AG08395 (cell line): ENCODE measurements around the gene CCDC192.
"Not testable (repeated sequence)": the region's sequence is repeated elsewhere in the genome, so short reads cannot be mapped to it uniquely, and the experiment has no call there.

Source experiments
- DNase-seq: peaks from one replicate; pipeline ENCODE4 v3.0.0; 2012; ENCODE audit warnings: mixed read lengths, low spot score

Gene CCDC192

GRCh38 chr5:127702926-127703561, at the start of gene CCDC192:
Gene CCDC192, plus strand, starts transcription at chr5:127703391. Its CDS starts 55 bp downstream, at chr5:127703446.
- DNase-seq = no peak

- no peak for DNase-seq
Observed at GRCh38 chr5:127656825-127657224, 46.4 kb upstream of the CCDC192 start.

- DNase-seq = no peak
Observed at GRCh38 chr5:127660047-127660733, 43.0 kb upstream of the CCDC192 start.

GRCh38 chr5:127664093-127664492, 39.1 kb upstream of the CCDC192 start:
- DNase-seq = no peak

GRCh38 chr5:127665641-127666040, 37.5 kb upstream of the CCDC192 start:
- no peak for DNase-seq

- DNase-seq = no peak
Observed at GRCh38 chr5:127666043-127666716, 37.0 kb upstream of the CCDC192 start.

GRCh38 chr5:127667926-127668325, 35.3 kb upstream of the CCDC192 start:
- no peak for DNase-seq

GRCh38 chr5:127671218-127671617, 32.0 kb upstream of the CCDC192 start:
- no peak for DNase-seq

- no peak for DNase-seq
Observed at GRCh38 chr5:127673117-127673800, 29.9 kb upstream of the CCDC192 start.

GRCh38 chr5:127676951-127677350, 26.2 kb upstream of the CCDC192 start:
- not testable (repeated sequence) for DNase-seq

- not testable (repeated sequence) for DNase-seq
Observed at GRCh38 chr5:127679691-127680330, 23.4 kb upstream of the CCDC192 start.

GRCh38 chr5:127680595-127680994, 22.6 kb upstream of the CCDC192 start:
- no peak for DNase-seq

- no peak for DNase-seq
Observed at GRCh38 chr5:127683008-127683407, 20.2 kb upstream of the CCDC192 start.

GRCh38 chr5:127684726-127685467, 18.3 kb upstream of the CCDC192 start:
- DNase-seq = no peak

GRCh38 chr5:127685662-127686061, 17.5 kb upstream of the CCDC192 start:
- no peak for DNase-seq

- no peak for DNase-seq
Observed at GRCh38 chr5:127686424-127686823, 16.8 kb upstream of the CCDC192 start.

- DNase-seq = no peak
Observed at GRCh38 chr5:127694518-127695171, 8.5 kb upstream of the CCDC192 start.

- DNase-seq = no peak
Observed at GRCh38 chr5:127695346-127695745, 7.8 kb upstream of the CCDC192 start.

- peak; percentile 8 for DNase-seq
Observed at GRCh38 chr5:127696683-127697082, 6.5 kb upstream of the CCDC192 start.

GRCh38 chr5:127697894-127698600, 5.1 kb upstream of the CCDC192 start:
- DNase-seq = no peak
